CD4-positive, alpha-beta T cell treated with Interleukin-2 at 100 ng/mL for 4 hours (primary cell): ENCODE data around the gene UQCC2.

Experiments
- DNase-seq: peaks from one replicate; pipeline ENCODE4 v3.0.0-alpha.2; 2020; ENCODE audit warnings: low spot score

The UQCC2 gene

DNA sequence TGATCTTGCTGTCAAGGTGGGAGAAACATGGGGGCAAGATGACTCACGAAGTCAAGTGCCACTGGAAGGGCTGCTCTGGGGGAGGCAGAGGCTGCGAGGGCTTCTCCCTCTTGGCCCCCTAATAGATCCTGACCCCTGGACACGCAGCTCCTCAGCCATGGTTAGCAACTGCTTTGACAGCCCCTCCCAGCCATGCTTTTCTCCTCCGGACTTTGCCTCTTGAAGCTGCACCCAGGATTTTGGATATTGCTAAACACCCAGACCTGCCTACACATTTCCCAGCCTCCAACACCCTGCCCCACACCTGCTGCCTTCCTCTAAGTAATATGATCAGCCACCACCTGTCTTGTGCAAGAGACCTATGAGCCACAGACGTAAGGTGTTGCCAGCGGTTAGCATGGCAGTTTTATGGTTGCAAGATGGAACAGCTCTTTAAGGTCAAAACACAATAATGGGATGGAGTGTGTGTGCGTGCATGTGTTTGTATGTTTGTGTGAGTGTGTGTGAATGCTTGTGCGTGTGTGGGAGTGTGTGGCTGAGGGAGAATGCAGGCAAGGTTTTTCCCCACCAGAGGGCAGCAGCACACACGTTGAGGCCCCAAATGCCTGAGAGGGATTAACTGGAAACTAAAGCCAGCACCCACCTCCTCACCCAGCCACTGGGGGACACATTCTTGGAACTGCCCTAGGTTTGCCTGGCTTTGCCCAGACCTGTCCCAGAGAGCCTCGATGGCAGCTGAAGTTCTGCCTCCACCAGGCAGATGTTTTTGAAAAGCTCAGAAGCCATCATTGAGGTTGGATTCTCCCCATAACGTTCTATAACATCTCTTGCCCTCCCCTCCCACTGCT is 32.7 kb upstream of the UQCC2 start:
- DNase-seq = peak; percentile 75

DNA sequence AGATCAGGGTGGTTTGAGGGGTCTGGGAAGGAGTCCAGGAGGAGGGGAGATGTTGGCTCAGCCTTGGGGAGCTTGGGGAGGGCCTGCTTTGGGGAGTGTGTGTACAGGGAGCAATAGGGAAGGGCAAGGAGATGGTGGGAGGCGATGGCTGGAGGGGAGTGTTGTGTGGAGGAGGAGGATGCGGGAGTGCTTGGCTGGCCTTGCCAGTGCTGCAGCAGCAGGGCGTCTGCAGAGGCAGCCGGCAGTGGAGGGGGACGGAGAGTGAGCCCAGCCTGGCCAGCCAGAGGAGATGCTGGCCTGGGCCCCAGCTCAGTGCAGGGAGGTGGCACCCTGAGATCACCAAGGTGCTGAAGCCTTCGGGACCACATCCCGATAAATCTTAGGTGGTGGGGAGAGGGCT is 31.3 kb upstream of the UQCC2 start:
- no peak for DNase-seq

DNA sequence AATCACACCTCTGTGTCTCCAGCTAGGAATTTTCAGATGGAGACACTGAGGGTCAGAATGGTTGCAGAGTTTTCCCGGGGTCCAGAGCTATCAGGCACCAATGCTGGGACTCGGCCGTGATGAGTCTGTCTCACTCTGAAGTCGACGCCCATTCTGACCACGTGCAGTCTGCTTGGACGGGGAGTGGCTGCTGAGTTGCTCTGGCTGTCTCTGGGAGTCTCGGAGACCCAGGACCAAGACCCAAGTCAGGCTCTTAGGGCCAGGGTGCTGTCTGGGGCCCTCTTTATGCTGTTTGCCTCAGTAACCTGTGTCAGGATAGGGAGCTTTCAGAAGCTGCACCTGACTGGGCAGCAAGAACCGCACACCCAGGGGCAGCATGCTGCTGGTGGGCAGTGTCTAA is 30.6 kb upstream of the UQCC2 start:
- no peak for DNase-seq

GRCh38 chr6:33740794-33741193 is 29.3 kb upstream of the UQCC2 start:
- DNase-seq = no peak

DNA sequence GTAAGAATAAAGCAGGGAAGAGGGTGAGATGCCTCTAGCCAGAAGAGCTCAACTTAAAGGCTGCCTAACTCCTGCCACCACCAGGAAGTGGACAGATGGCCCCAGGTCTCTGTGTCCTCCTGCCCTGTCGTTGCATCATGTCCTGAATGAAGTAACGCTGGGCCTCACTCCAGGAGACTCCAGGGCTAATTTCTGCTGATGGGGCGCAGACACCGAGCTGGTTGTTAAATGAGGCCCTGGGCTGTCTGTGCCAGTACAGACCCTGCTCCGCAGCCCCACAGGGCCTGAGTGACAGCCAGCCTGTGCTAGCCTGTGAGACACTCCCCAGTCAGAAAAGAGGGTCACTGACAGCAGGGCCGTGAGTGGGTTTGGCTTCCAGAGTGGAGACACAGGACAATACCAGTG is 28.7 kb upstream of the UQCC2 start:
- no peak for DNase-seq

DNA sequence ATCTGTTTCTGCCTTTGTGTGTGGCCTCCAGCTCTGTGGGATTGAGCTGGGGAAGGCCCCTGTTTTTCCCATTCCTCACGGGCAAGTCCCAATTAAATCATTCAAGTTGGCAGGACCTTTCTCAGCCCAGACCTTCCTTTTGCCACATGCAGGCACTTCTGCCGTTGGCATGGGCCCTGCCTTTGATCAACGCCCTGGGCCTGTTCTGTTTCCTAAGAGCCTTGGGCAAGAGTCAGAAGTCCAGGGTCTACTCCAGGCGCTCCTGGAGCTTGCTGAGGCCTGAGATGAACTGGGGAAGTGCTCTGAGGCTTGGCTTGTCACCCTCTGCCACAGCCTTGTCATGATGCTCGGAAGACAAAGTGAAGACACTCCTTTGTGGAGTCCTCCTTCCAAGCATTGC is 28.1 kb upstream of the UQCC2 start:
- DNase-seq = no peak

DNA sequence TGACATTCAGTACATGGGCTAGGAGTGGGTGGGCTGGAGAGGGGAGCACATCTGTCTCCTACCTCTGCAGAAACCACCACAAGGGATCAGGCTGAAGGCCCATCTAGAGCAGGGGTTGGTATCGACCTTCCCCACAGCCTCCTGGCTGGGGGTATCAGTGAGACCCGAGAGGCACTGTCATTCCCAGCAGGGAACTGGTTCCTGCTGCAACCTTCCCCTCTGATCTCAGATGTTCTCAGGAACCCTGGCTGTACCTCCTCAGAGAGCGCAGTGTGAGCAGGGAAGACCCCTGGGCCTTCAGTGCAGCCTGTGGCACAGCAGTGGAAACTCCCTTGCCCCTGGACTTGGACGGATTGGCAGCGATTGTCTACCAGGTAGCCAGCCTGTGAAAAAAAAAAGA is 27.4 kb upstream of the UQCC2 start:
- no peak for DNase-seq

- DNase-seq = no peak
Observed at GRCh38 chr6:33738153-33738552, 26.7 kb upstream of the UQCC2 start.

DNA sequence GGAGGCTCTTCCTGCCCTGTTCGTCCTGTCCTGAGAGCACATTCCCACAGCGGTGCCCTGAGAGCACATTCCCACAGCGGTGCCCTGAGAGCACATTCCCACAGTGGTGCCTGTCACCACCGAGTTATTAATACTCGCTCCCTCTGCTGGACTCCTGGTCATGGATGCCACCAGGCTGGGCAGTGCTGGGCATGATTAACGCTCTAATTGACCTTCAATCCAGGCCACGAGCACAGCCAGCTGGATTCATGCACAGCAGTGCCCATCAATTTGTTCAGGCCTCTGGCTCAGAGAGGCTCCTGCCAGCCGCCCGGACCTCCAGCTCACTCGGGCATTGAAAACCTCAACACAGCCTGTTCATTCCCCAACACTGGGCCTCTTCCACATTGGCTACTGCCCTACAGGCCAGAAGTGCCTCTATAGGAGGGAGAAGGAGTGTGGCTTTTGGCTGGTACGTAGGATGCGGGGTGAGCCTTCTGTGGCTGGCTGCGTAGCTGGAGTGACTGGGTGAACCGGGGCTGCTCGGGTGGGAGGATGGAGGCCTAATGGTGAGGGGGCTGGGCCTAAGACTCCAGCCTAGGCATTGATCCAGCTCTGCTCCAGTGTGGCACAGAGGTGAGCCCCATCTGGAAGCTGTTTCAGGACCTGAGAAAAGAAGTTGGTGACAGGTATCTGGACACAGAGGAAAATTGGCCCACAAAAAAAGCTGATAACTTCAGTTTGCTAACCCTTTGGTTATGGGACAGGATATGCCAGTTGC is 25.9 kb upstream of the UQCC2 start:
- no peak for DNase-seq

DNA sequence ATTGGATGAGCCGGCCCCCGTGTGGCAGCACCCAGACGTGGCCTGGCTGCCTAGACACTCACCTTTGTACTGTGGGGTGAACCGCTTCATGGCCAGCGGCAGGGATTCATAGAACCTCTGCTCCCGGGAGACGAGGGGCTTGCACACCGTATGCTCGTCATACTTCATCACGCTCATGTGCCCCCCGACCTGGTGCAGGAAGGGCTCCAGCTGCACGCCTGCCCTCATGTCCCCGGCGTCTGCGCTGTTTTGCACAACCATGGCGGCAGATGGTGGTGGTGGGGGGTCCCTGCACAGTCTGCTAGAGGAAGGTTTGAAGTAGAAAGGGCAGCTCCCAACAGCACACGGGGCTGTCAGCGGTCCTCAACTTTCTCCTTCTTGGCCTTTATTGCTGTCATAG is 23.7 kb upstream of the UQCC2 start:
- DNase-seq = no peak

DNA sequence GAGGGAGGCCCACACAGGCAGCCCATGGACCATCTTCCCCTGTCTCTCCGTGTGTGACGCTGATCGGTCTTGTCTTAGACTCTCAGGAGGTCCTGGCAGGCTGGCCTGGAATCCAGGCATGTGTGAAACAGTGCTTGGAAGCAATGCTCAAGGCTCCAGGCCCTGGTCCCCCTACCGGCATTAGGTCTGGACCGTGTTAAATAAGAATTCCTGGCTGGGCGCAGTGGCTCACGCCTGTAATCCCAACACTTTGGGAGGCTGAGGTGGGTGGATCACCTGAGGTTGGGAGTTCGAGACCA is 22.2 kb upstream of the UQCC2 start:
- DNase-seq = no peak

GRCh38 chr6:33732817-33733708 is 21.6 kb upstream of the UQCC2 start:
- DNase-seq = no peak

- no peak for DNase-seq
Observed at GRCh38 chr6:33732385-33732784, 20.9 kb upstream of the UQCC2 start.

GRCh38 chr6:33731751-33732282 is 20.3 kb upstream of the UQCC2 start:
- DNase-seq = no peak

DNA sequence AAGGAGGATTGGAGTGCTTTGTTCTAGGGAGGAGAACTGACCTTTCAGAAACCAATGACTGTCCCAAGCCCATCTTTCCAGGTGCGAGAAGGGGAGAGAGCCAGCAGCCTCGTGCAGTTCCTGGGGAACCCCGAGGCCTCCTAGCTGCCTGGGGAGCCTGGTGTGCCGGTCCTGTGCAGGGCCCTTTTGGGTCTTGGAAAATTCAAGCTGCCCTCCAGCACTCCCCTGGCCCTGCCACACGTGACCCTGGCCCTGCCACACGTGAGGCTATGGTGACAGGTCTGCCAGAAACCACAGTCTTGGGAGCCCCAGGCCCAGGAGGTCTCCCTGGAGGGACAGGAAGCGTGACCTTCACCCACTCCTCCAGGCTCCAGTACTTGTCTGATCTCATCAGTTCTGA is 19.5 kb upstream of the UQCC2 start:
- no peak for DNase-seq

DNA sequence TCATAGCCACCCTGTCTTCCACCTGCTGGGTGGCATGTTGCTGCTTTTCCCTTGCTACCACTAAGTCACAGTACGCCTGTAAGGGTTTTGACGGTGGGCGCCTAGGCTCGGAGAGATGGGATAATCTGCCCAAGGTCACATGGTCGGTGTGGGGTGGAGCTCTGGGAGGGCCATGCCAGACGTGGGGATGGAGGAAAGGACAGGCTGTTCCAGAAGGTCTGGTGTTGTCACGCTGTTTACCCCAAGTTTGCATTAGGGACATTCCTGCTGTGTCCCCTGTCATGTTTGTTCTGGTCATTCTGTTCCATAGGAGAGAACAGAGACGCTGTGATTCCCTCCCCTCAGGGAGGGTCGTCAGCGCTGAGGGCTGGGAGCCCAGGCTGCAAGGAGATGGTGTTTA is 19.1 kb upstream of the UQCC2 start:
- no peak for DNase-seq

GRCh38 chr6:33729059-33729458 is 17.6 kb upstream of the UQCC2 start:
- no peak for DNase-seq

DNA sequence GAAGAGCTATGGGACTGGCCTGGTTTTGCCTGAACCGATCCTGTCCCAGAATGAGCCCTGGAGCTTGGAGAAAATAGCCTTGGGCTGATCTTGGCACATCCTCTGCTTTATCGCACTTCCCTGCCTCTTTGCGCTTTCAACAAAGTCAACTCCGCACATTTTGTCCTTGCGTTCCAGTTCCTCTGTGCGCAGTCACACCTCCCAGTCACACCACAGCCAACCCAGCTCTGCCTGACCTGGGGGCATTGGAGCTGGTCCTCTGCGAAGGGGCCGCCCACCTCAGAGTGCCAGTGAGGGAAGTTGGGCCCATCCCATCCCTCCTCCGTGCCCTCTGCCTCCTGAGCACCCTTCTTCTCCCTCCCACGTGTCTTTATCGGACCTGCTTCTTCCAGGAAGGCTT is 16.9 kb upstream of the UQCC2 start:
- DNase-seq = no peak

DNA sequence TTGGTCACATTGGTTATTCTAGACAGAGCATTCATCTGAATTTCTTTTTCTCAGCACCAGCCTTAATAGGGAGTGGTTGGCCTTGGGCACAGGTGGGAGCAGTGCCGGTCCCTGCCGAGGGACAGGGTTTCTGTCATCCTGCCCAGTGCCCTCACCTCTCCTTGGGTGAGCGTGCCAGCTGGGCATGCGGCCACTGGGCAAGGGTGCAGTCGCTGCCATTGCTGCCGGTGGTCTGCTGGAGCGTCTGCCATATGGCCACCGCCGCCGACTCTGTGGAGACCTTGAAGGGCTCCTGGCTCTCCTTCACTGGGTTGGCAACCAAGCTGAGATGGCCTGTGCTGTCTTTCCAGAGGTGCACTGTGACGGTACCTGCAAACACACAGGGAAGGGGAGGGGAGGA is 16.4 kb upstream of the UQCC2 start:
- no peak for DNase-seq

- DNase-seq = no peak
Observed at GRCh38 chr6:33727126-33727525, 15.6 kb upstream of the UQCC2 start.

DNA sequence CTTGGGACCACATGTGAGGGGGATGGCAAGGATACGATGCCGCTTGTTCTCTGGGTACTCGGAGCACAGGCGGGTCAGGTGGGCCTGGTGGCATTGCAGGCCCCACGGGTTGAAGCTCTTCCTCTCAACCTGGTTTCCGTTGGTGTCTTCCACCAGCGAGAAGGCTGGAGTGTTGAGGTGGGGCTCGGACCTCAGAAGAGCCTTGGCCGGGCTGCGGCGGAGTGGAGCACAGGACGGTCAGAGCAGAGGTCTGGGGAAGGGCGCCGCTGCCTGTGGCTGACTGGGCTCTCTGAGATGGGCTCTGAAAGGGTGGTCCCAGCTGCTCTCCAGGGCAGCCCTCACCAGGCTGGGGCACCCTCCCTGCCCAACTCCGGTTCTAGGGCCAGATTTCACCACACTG is 15.2 kb upstream of the UQCC2 start:
- no peak for DNase-seq

DNA sequence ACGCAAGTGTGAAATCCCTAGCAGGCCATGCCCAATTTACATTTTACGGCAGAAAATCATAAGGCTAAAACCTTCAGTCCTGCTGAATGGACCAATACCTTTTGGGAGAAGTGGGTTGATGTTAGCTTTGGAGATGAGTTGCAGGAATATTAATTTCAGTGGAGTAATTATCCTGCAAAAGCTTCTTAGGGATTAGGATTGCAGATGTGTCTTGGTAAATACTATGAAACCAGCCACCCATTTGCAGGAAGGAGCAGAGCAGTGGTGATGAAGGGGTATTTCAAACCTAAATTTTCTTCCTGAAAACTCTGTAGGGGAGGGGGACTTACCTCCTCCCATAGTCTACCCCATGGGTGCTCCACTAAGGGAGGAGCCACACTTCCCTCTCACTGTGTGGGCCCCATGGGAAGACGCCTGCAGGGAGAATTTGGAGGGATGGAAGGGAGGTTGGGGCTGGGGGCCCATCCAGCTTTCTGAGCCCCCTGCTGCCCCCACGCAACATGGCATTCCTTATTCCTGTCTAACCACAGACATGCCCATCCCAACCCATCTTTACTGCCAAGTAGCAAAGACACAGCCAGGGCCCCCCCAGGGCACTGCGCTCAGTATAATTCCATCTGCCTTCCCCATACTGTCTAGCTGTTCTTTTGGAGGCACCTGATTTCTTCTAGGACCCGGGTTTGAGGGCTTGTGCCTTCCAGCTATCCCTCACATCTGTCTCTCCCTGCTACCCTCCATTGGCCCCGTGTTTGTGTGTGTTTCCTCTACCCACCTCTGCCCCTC is 14.6 kb upstream of the UQCC2 start:
- DNase-seq = no peak
